PC-3 (cell line): ENCODE measurements around the gene TNK1. TPM values are rescaled to one million over a fixed set of nuclear protein-coding genes. Genes with fewer than 3 reads are reported as not detected.

ENCODE experiments used
- ATAC-seq: fragments of 200-7000 bp; cut with Tn5 transposase; 2 replicates; pipeline ENCODE4 v1.9.1; 2020; ENCODE audit warnings: mild to moderate bottlenecking, moderate library complexity
- BruUV-seq: library from RNA; stranded (reverse); fragments of 400-500 nt; replicated peaks from 2 replicates; lab custom pipeline; 2021; lab: Mats Ljungman, UMichigan
- CTCF ChIA-PET: fragments of 300-600 bp; sonication (Branson Sonifier 250); formaldehyde crosslinking; loops from one replicate; lab custom pipeline; 2022; ENCODE audit warnings: antibody characterized with exemption; lab: Charles Lee
- POLR2A ChIA-PET: fragments of 300-600 bp; sonication (Branson Sonifier 250); formaldehyde crosslinking; loops from one replicate; lab custom pipeline; 2022; ENCODE audit warnings: antibody characterized with exemption; ENCODE audit not compliant: unreplicated experiment; lab: Charles Lee
- DNase-seq: peaks from one replicate; pipeline ENCODE4 v3.0.0-alpha.2; 2015
- H2AFZ ChIP-seq: fragments of 300-600 bp; sonication (generic); 2 replicates; pipeline ENCODE4 v1.6.0; 2016; ENCODE audit warnings: antibody characterized with exemption, low read length
- H3F3A ChIP-seq: fragments of 300-600 bp; sonication (generic); one replicate; pipeline ENCODE4 v1.6.0; 2017; ENCODE audit warnings: antibody characterized with exemption, low read length, control low read depth, mild to moderate bottlenecking; ENCODE audit not compliant: unreplicated experiment
- H3K27ac ChIP-seq: fragments of 300-600 bp; sonication (generic); 2 replicates; pipeline ENCODE4 v1.5.1; 2016; ENCODE audit warnings: mild to moderate bottlenecking, low read length
- H3K27me3 ChIP-seq: fragments of 300-600 bp; sonication (generic); 2 replicates; pipeline ENCODE4 v1.6.1; 2016; ENCODE audit warnings: low read length, mixed read lengths
- H3K36me3 ChIP-seq: fragments of 300-600 bp; sonication (generic); 2 replicates; pipeline ENCODE4 v1.6.1; 2016; ENCODE audit warnings: low read depth, mixed run types, low read length, mixed read lengths
- H3K4me1 ChIP-seq: fragments of 300-600 bp; sonication (generic); 2 replicates; pipeline ENCODE4 v1.5.1; 2016; ENCODE audit warnings: low read length; ENCODE audit not compliant: insufficient read depth
- H3K4me2 ChIP-seq: fragments of 300-600 bp; sonication (generic); 2 replicates; pipeline ENCODE4 v1.6.0; 2016; ENCODE audit warnings: low read length
- H3K4me3 ChIP-seq: fragments of 300-600 bp; sonication (generic); 2 replicates; pipeline ENCODE4 v1.5.1; 2016; ENCODE audit warnings: mild to moderate bottlenecking, low read length, mixed read lengths
- H3K79me2 ChIP-seq: fragments of 300-600 bp; sonication (generic); 2 replicates; pipeline ENCODE4 v1.6.1; 2017; ENCODE audit warnings: low read length, mixed read lengths
- H3K9ac ChIP-seq: fragments of 300-600 bp; sonication (generic); 2 replicates; pipeline ENCODE4 v1.6.0; 2016; ENCODE audit warnings: mild to moderate bottlenecking, low read length
- H3K9me2 ChIP-seq: fragments of 300-600 bp; sonication (generic); replicated peaks from 2 replicates; pipeline ENCODE4 v1.6.1; 2016; ENCODE audit warnings: mixed run types, low read length, mixed read lengths
- H3K9me3 ChIP-seq: fragments of 300-600 bp; sonication (generic); 2 replicates; pipeline ENCODE4 v1.6.1; 2016; ENCODE audit warnings: low read length, mixed read lengths
- H4K20me1 ChIP-seq: fragments of 300-600 bp; sonication (generic); 2 replicates; pipeline ENCODE4 v1.6.1; 2016; ENCODE audit warnings: low read length, mixed read lengths
- CTCF ChIP-seq: fragments of 300-600 bp; sonication (generic); conservative IDR thresholded peaks from 2 replicates; pipeline ENCODE4 v1.5.1; 2017; ENCODE audit warnings: antibody characterized with exemption, low read depth, mild to moderate bottlenecking, low read length
- EZH2 ChIP-seq: fragments of 300-600 bp; sonication (generic); IDR thresholded peaks from one replicate; pipeline ENCODE4 v1.6.1; 2017; ENCODE audit warnings: antibody characterized with exemption, mild to moderate bottlenecking, low read length; ENCODE audit not compliant: unreplicated experiment
- EZH2phosphoT487 ChIP-seq: fragments of 300-600 bp; sonication (generic); IDR thresholded peaks from 2 replicates; pipeline ENCODE4 v1.6.1; 2018; ENCODE audit warnings: mild to moderate bottlenecking, antibody characterized with exemption, low read length, borderline replicate concordance
- intact Hi-C: fragments of 100-400 bp; cut with micrococcal nuclease; formaldehyde crosslinking; loops from 2 replicates; pipeline ENCODE4 v1.9.0; 2023
- total RNA-seq: library from RNA; depleted of rRNA; stranded (reverse); fragments of >200 nt; gene quantifications from 2 replicates; pipeline ENCODE4 v1.2.3, GENCODE V29; 2014

The TNK1 gene
- total RNA-seq, 1 experiment from 2014 or later: 10.8 TPM

- Histone ChIP-seq H3K27ac (peak within 1 kb of the TSS; percentile 71), H3K4me1 (peaks cover 4% of the 10 kb centered on the region; the same call in 1 of the 2 replicates), H3K9me3 (no peaks in the 10 kb centered on the region), H3K27me3 (no peaks in the 10 kb centered on the region), H4K20me1 (no peaks in the 10 kb centered on the region), H3K4me2 (peak within 1 kb of the TSS; percentile 93), H3K9me2 (no peaks in the 10 kb centered on the region), H2AFZ (peak within 1 kb of the TSS; percentile 88), H3K4me3 (peak within 1 kb of the TSS; percentile 91), H3K9ac (peak within 1 kb of the TSS; percentile 76), H3F3A (no peaks in the 10 kb centered on the region), H3K79me2 (peaks cover 16% of the 10 kb centered on the region), H3K36me3 (no peaks in the 10 kb centered on the region; the same call in 1 of the 2 replicates)
- intact Hi-C loops: loop anchor here (1.0 kb wide), 1 partner anchor 10 kb away; the partner anchor contains the start of gene TMEM256
- BruUV-seq: TSS peak; percentile 74
- ATAC-seq (peak; percentile 86), DNase-seq (peak; percentile 76)
- no peak for TF ChIP-seq EZH2
- TF ChIP-seq CTCF: no peak; the same call in 1 of the 2 replicates
- TF ChIP-seq EZH2phosphoT487: no peak
- ChIA-PET CTCF (interaction anchor here (1.4 kb wide), 1 partner anchor 9 kb away, joined by 3 read pairs; the partner anchor contains the start of gene TMEM256), POLR2A (interaction anchor here (1.0 kb wide), 1 partner anchor 9 kb away, joined by 3 read pairs; the partner anchor contains the start of gene TMEM256)
Observed at GRCh38 chr17:7394452-7395191, 13.7 kb downstream of the TNK1 start, which contains the start of gene PLSCR3. Gene PLSCR3 (minus strand): TSS chr17:7394525. CDS start chr17:7394110, 415 bp downstream.

- no peak overlapping the region for H3K27ac ChIP-seq
- H3K4me1 ChIP-seq: peaks cover 4% of the 10 kb centered on the region; the same call in 1 of the 2 replicates
- POLR2A ChIA-PET: no interaction called here
- BruUV-seq: no TSS peak
- no peaks in the 10 kb centered on the region for H4K20me1 ChIP-seq
- no peak overlapping the region for H3K4me3 ChIP-seq
- intact Hi-C loops: no loop called here
- TF ChIP-seq EZH2: no peak
- no peak for TF ChIP-seq CTCF
- no peak for TF ChIP-seq EZH2phosphoT487
- H3K9me3 ChIP-seq: no peaks in the 10 kb centered on the region
- no peak overlapping the region for H2AFZ ChIP-seq
- DNase-seq: no peak
- no peak overlapping the region for H3K9ac ChIP-seq
- H3K4me2 ChIP-seq: no peak overlapping the region
- peaks cover 16% of the 10 kb centered on the region for H3K79me2 ChIP-seq
- no peaks in the 10 kb centered on the region for H3K9me2 ChIP-seq
- H3K36me3 ChIP-seq: no peaks in the 10 kb centered on the region; the same call in 1 of the 2 replicates
- ATAC-seq: no peak
- no peaks in the 10 kb centered on the region for H3F3A ChIP-seq
- CTCF ChIA-PET: no interaction called here
- no peaks in the 10 kb centered on the region for H3K27me3 ChIP-seq
Observed at GRCh38 chr17:7396147-7396546, 15.3 kb downstream of the TNK1 start.

GRCh38 chr17:7398612-7399011 lies 17.7 kb downstream of the TNK1 start:
- Histone ChIP-seq H3K36me3 (no peaks in the 10 kb centered on the region), H3K9ac (no peak overlapping the region), H3K9me2 (no peaks in the 10 kb centered on the region), H3K79me2 (peaks cover 13% of the 10 kb centered on the region), H3K4me3 (no peak overlapping the region), H3K9me3 (no peaks in the 10 kb centered on the region), H2AFZ (no peak overlapping the region), H3K4me2 (no peak overlapping the region), H4K20me1 (no peaks in the 10 kb centered on the region), H3K27ac (no peak overlapping the region), H3K27me3 (no peaks in the 10 kb centered on the region), H3K4me1 (peaks cover 9% of the 10 kb centered on the region), H3F3A (no peaks in the 10 kb centered on the region)
- DNase-seq (no peak), ATAC-seq (no peak)
- BruUV-seq: no TSS peak
- TF ChIP-seq EZH2phosphoT487 (no peak), EZH2 (no peak), CTCF (no peak)
- POLR2A ChIA-PET: no interaction called here
- CTCF ChIA-PET: no interaction called here
- intact Hi-C loops: no loop called here
